Lower leg skin (tissue), 4 donors: ENCODE data around the gene LRG1. TPM values are rescaled to one million over a fixed set of nuclear protein-coding genes. Genes with fewer than 3 reads are reported as not detected.
A peak's percentile ranks its signal among the peaks of the same experiment; 100 is the strongest.

Source experiments
- DNase-seq, 2 donors: peaks; one replicate each; pipeline ENCODE4 v3.0.0-alpha.2; 2019; ENCODE audit warnings: low spot score in 2 of 2
- H3K4me3 ChIP-seq: fragments of 200-600 bp; sonication (generic); 2 replicates; pipeline ENCODE4 v1.5.1; 2017; ENCODE audit warnings: mild to moderate bottlenecking, low read depth; ENCODE audit not compliant: poor library complexity, severe bottlenecking
- POLR2A ChIP-seq, 2 donors: fragments of 450-650 bp; IDR thresholded peaks; one replicate each; pipeline ENCODE4 v1.6.1; 2016 to 2017; ENCODE audit warnings: antibody characterized with exemption in 2 of 2, mild to moderate bottlenecking in 1 of 2, moderate library complexity in 1 of 2
- WGBS, 2 donors: methylation state at CpG; one replicate each; pipeline ENCODE4 v1.1.5; 2018; 5-methylcytosine and 5-hydroxymethylcytosine counted together
- intact Hi-C: fragments of 100-400 bp; cut with DNase I; formaldehyde crosslinking; loops from one replicate; pipeline ENCODE4 v1.15.0; 2023; ENCODE audit warnings: low total_unique reads
- total RNA-seq, 4 donors: library from RNA; depleted of rRNA; stranded (reverse); fragments of >200 nt; gene quantifications; one replicate each; pipeline ENCODE4 v1.1.0, GENCODE V29; 2016
- TF ChIP-seq, protein P1 (sequence below), 3 donors: fragments of 450-650 bp; IDR thresholded peaks; one replicate each; pipeline ENCODE4 v1.5.1; 2016; ENCODE audit warnings: antibody characterized with exemption in 3 of 3, mild to moderate bottlenecking in 3 of 3, moderate library complexity in 2 of 3

The LRG1 gene, protein sequence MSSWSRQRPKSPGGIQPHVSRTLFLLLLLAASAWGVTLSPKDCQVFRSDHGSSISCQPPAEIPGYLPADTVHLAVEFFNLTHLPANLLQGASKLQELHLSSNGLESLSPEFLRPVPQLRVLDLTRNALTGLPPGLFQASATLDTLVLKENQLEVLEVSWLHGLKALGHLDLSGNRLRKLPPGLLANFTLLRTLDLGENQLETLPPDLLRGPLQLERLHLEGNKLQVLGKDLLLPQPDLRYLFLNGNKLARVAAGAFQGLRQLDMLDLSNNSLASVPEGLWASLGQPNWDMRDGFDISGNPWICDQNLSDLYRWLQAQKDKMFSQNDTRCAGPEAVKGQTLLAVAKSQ
- total RNA-seq: 1 to 10 TPM; 1.8 to 9.9 (median 2.7) TPM

DNA sequence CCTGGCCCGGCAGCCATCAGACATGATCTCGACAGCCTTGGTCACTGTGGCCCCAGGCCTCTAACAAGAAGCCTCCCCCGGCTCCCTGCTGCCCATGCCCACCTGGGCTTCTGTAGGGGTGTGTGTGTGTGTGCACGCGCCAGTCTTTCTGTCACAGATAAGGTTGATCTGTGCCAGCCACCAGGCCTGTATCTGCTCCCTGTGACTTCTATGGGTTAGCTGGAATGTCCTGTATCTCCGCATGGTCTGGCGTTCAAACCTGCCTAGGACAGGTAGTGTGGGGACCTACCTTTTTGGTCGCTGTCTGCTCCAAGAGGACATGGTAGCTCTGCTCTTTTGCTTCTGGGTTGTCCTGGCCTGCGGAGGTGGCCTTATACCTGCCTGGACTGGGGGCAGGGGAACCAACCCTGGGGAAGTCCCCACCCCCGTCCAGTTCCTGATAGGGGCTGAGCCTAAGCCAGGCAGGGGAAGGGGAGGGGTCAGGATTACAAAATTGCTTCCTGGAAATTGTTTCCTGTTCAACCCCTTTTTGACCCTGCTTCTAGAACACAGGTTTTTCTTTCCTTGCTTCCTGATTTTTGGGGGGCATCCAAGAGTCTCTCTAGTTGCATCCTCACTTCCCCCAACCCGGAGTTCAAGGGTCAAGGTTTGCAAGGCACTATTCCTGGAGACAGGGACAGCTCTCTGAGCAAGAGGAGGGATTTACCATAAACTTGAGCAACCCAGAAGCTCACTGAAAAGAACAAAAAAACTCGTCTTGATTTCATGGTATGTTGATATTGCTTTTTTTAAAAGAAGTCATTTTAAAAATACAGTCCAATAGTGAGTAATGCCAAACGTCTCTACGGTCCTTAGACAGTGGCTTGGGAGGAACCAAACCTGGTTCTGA, at the start of gene LRG1:
LRG1 (minus strand) TSS at position 344 of the 889 bp plus-strand sequence; CDS start at position 321, 23 bp downstream.
- intact Hi-C loops: no loop called here
- 50 to 59% methylated on average over 13 to 14 of the region's 14 CpGs for WGBS, 2 donors
- H3K4me3 ChIP-seq: no peak within 1 kb of the TSS

DNA sequence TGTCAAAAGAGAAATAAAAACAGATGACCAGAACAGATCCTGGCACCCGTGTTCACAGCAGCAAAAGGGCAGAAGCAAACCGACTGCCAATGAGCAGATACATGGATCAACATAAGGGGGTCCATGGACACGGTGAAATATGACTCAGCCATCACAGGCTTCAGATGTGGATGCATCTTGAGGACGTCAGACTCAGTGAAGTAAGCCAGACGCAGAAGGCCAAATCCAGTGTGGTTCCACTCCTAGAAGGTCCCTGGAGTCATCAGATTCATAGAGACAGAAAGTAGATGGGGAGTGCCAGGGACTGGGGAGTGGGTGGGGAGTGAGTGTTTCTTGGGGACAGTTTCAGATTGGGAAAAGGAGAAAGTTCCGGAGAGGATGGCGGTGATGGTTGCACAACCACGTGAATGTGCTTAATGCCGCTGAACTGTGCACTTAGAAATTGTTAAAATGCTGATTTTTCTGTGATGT, 48.5 kb upstream of the LRG1 start:
- intact Hi-C loops: no loop called here
- WGBS, 2 donors: 57% methylated on average over 9 of the region's 9 CpGs
- H3K4me3 ChIP-seq: no peak overlapping the region
- no peak for DNase-seq
- no peak for TF ChIP-seq POLR2A (IDR thresholded peaks at IDR 0.05)
- TF ChIP-seq, protein P1, sequence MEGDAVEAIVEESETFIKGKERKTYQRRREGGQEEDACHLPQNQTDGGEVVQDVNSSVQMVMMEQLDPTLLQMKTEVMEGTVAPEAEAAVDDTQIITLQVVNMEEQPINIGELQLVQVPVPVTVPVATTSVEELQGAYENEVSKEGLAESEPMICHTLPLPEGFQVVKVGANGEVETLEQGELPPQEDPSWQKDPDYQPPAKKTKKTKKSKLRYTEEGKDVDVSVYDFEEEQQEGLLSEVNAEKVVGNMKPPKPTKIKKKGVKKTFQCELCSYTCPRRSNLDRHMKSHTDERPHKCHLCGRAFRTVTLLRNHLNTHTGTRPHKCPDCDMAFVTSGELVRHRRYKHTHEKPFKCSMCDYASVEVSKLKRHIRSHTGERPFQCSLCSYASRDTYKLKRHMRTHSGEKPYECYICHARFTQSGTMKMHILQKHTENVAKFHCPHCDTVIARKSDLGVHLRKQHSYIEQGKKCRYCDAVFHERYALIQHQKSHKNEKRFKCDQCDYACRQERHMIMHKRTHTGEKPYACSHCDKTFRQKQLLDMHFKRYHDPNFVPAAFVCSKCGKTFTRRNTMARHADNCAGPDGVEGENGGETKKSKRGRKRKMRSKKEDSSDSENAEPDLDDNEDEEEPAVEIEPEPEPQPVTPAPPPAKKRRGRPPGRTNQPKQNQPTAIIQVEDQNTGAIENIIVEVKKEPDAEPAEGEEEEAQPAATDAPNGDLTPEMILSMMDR (IDR thresholded peaks at IDR 0.05): no peak

More for the DNA sequence above, at the start of gene LRG1:
- DNase-seq: peak in 1 of 2 donors; percentile 40
- TF ChIP-seq, protein P1 (IDR thresholded peaks at IDR 0.05): no peak
- TF ChIP-seq POLR2A (IDR thresholded peaks at IDR 0.05): no peak

DNA sequence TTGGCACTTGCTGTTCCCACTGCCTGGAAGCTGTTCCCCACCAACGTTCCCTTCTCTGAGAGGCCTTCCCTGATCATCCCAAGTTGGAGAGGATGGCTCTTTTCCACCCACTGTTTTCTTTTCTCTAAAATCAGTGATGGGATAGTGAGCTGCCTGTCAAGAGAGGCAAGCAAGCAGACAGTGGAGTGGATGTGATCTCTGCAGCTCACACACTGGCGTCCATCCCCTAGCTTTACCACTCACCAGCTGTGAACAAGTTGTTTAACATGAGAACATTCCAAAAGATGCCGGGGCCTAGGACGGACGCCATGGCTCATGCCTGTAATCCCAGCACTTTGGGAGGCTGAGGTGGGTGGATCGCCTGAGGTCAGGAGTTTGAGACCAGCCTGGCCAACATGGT, 47.7 kb upstream of the LRG1 start:
- 83 to 86% methylated on average over 6 of the region's 6 CpGs for WGBS, 2 donors
- H3K4me3 ChIP-seq: no peak overlapping the region
- intact Hi-C loops: no loop called here
- no peak for DNase-seq
- no peak for TF ChIP-seq POLR2A (IDR thresholded peaks at IDR 0.05)

DNA sequence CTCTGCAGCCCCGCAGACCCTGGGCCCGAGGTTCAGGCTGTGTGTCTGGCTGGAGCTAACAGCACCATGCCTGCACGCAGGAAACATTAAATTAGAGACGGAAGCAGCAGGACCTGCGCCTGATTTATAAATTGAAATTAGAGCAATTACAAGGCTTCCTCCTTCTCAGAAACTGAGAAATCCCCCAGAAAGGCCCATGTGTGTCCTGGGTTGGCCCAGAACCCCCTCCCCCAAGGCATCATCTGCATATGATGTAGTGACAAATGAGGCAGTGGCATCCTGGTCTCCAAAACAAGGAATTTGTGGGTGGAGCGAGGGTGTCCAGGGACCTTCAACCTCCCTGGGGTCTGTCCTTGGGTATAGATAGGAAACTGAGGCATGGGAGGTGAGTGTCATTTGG, 46.9 kb upstream of the LRG1 start:
- no peak for DNase-seq
- WGBS, 2 donors: 71 to 89% methylated on average over 6 of the region's 6 CpGs
- TF ChIP-seq POLR2A (IDR thresholded peaks at IDR 0.05): no peak
- TF ChIP-seq, protein P1 (IDR thresholded peaks at IDR 0.05): no peak
- intact Hi-C loops: no loop called here
- no peak overlapping the region for H3K4me3 ChIP-seq

DNA sequence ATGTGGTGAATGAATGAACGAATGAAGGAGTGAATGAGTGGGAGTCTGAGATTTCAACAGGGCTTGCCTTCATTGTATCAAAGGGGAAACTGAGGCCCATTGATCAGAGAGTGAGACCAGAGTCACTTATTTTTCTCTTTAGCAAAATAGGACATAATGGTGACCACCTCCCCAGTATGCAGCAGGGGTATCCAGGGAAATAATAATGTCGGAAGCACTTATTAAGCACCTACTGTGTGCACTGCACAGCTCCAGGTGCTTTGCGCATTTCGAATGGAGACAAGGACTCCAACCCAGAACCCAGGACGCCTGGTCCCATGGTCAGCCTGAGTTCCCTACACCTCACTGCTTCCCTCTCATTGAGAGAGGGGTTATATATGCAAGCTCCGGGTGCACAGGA, 46.4 kb upstream of the LRG1 start:
- intact Hi-C loops: no loop called here
- no peak for DNase-seq
- H3K4me3 ChIP-seq: no peak overlapping the region
- TF ChIP-seq POLR2A (IDR thresholded peaks at IDR 0.05): no peak
- TF ChIP-seq, protein P1 (IDR thresholded peaks at IDR 0.05): no peak
- 51 to 66% methylated on average over 6 of the region's 6 CpGs for WGBS, 2 donors

DNA sequence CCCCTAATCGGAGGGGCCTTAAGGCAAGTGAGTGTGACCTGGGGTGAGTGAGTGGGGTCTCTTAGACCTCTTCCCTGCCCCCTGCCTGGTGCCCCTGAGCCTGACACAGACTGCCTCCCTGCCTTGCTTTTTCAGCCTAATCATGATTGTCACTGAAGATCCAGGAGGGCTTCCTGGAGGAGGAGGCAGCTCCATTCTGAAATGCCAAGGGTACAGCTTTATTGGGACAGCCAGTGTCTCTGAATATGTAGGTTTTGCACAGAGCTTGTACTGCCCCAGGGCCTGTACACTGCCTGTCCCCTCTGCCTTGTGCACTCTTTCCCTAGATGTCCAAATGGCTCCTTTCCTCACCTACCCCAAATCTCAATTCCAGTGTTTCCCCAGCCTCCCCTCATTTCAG, 45.7 kb upstream of the LRG1 start:
- intact Hi-C loops: no loop called here

More for the DNA sequence above, 45.7 kb upstream of the LRG1 start:
- H3K4me3 ChIP-seq: no peak overlapping the region
- no peak for DNase-seq
- WGBS, 2 donors: 87 to 89% methylated on average over 1 of the region's 1 CpG
- no peak for TF ChIP-seq POLR2A (IDR thresholded peaks at IDR 0.05)
- TF ChIP-seq, protein P1 (IDR thresholded peaks at IDR 0.05): no peak
